ENCODE data around the gene CRHR2. TPM values are rescaled to one million over a fixed set of nuclear protein-coding genes. Genes with fewer than 3 reads are reported as not detected.

The CRHR2 gene
- total and polyA plus RNA-seq, 2 of the 13 experiments (the other 11 are each of a cell fraction or from before 2014, with no cell fraction given), result not detected

DNA sequence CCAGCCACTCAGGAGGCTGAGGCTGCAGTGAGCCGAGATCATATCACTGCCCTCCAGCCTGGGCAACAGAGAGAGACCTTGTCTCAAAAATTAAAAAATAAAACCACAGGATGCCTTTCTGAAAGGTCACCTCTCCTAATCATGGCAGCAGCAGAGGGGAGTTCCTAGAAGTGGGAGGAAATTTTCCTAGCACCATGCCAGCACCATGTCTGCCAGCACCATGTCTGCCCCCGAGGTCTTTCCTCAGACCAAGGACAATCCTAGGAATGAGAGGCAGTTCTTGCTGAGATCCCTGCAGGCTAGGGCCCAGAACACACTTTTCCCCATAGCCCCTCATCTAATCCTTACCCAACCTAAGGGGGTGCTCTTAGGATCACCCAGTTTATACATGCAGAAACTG is 47.4 kb upstream of the CRHR2 start:
- no peaks in the 10 kb centered on the region for H3K79me2 ChIP-seq (ENCODE audit: insufficient read depth, low read length)
- H3K9ac ChIP-seq (ENCODE audit: insufficient read depth, low read depth, low read length), result no peak overlapping the region
- ATAC-seq (no peak), FAIRE-seq (no peak), DNase-seq (ENCODE audit: low spot score) (no peak)
- WGBS (ENCODE audit: low lambda C conversion rate), result 0% methylated on average over 2 of the region's 2 CpGs
- no peaks in the 10 kb centered on the region for H3K36me3 ChIP-seq (replicated peaks in 1 of 2; ENCODE audit: control insufficient read depth in 1 of 2, insufficient read depth in 2 of 2, low read length in 2 of 2)
- H3K4me1 ChIP-seq (ENCODE audit: insufficient read depth, low read length), result no peaks in the 10 kb centered on the region
- no TSS peak for BruUV-seq (replicated peaks)
- H2AFZ ChIP-seq (ENCODE audit: low read length), result no peak overlapping the region
- peaks cover 4 to 41% of the 10 kb centered on the region in 2 experiments; a peak in 3 of 5 replicates for H3K27me3 ChIP-seq (ENCODE audit: control insufficient read depth in 1 of 2, insufficient read depth in 2 of 2, low read length in 2 of 2)
- H3K4me3 ChIP-seq (replicated peaks in 1 of 3; ENCODE audit: insufficient read depth in 1 of 3, low read depth in 2 of 3, low read length in 3 of 3), result no peak overlapping the region
- intact Hi-C loops (cut with micrococcal nuclease; ENCODE audit: unreplicated experiment) (no loop called here), in situ Hi-C loops (cut with HindIII; ENCODE audit: extremely low pct_ligation_motif_present, low pct_unique_long_range_greater_than_20kb) (no loop called here)
- H3K27ac ChIP-seq (ENCODE audit: extremely low read length, insufficient read depth, low read length), result no peak overlapping the region
- no peaks in the 10 kb centered on the region for H4K20me1 ChIP-seq (ENCODE audit: insufficient read depth, low read length)
- TF ChIP-seq GPN1 (CRISPR knock-in tag; IDR thresholded peaks at IDR 0.05; ENCODE audit: borderline replicate concordance) (no peak), ZFP41 (CRISPR knock-in tag; IDR thresholded peaks at IDR 0.05; ENCODE audit: borderline replicate concordance) (no peak), SMYD3 (CRISPR knock-in tag; IDR thresholded peaks at IDR 0.05) (no peak), NFE2L1 (CRISPR knock-in tag; IDR thresholded peaks at IDR 0.05; ENCODE audit: borderline replicate concordance) (no peak), GZF1 (CRISPR knock-in tag; IDR thresholded peaks at IDR 0.05) (no peak)
- TF ChIP-seq, protein P1, sequence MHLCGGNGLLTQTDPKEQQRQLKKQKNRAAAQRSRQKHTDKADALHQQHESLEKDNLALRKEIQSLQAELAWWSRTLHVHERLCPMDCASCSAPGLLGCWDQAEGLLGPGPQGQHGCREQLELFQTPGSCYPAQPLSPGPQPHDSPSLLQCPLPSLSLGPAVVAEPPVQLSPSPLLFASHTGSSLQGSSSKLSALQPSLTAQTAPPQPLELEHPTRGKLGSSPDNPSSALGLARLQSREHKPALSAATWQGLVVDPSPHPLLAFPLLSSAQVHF (CRISPR knock-in tag; IDR thresholded peaks at IDR 0.05), result no peak
- POLR2A ChIA-PET, result no interaction called here
- CTCF ChIA-PET (ENCODE audit: low intra/inter-chr PET ratio, low total read pairs), result no interaction called here
- H3K4me2 ChIP-seq (ENCODE audit: low read depth, low read length), result no peak overlapping the region
- no peaks in the 10 kb centered on the region for H3K9me3 ChIP-seq (ENCODE audit: low read length)

DNA sequence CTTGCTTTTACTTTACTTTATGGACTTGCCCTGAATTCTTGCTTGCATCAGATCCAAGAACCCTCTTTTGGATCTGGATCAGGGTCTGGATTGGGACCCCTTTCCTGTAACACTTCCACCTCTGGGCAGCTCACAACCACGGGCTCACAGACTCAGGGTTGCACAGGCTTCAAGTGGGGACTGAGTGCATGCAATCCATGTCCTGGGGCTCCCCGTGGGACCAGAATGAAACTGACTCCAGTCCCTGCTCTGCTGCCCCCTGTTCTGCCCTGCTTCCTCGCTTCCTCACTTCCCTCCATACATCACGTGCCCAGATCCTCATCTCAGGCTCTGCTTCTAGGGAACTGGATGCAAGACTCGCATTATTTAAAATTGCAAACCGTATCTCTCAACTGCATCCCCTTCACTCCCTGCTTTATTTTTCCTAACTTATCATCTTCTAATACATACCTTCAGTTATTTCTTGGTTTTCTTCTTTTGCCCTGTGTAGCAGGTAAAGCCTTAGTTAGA is 46.4 kb upstream of the CRHR2 start:
- ChIA-PET POLR2A (no interaction called here), CTCF (ENCODE audit: low intra/inter-chr PET ratio, low total read pairs) (no interaction called here)
- intact Hi-C loops (cut with micrococcal nuclease; ENCODE audit: unreplicated experiment), result no loop called here
- Histone ChIP-seq H4K20me1 (ENCODE audit: insufficient read depth, low read length) (no peaks in the 10 kb centered on the region), H3K79me2 (ENCODE audit: insufficient read depth, low read length) (no peaks in the 10 kb centered on the region), H3K27me3 (ENCODE audit: control insufficient read depth in 1 of 2, insufficient read depth in 2 of 2, low read length in 2 of 2) (peaks cover 4 to 36% of the 10 kb centered on the region in 2 experiments; a peak in 3 of 5 replicates), H3K36me3 (replicated peaks in 1 of 2; ENCODE audit: control insufficient read depth in 1 of 2, insufficient read depth in 2 of 2, low read length in 2 of 2) (no peaks in the 10 kb centered on the region), H2AFZ (ENCODE audit: low read length) (no peak overlapping the region), H3K27ac (ENCODE audit: extremely low read length, insufficient read depth, low read length) (no peak overlapping the region), H3K4me1 (ENCODE audit: insufficient read depth, low read length) (no peaks in the 10 kb centered on the region), H3K4me2 (ENCODE audit: low read depth, low read length) (no peak overlapping the region), H3K9me3 (ENCODE audit: low read length) (no peaks in the 10 kb centered on the region), H3K4me3 (replicated peaks in 1 of 3; ENCODE audit: insufficient read depth in 1 of 3, low read depth in 2 of 3, low read length in 3 of 3) (no peak overlapping the region), H3K9ac (ENCODE audit: insufficient read depth, low read depth, low read length) (no peak overlapping the region)
- 32% methylated on average over 6 of the region's 6 CpGs for WGBS (ENCODE audit: low lambda C conversion rate)
- DNase-seq (ENCODE audit: low spot score), result no peak
- TF ChIP-seq ZNF841 (CRISPR knock-in tag; IDR thresholded peaks at IDR 0.05; ENCODE audit: borderline replicate concordance) (no peak), MLLT10 (CRISPR knock-in tag; IDR thresholded peaks at IDR 0.05) (no peak)
- no TSS peak for BruUV-seq (replicated peaks)
- in situ Hi-C loops (cut with HindIII; ENCODE audit: extremely low pct_ligation_motif_present, low pct_unique_long_range_greater_than_20kb), result no loop called here
- FAIRE-seq, result no peak
- ATAC-seq, result no peak
